IMR-90 (cell line): ENCODE measurements around the gene CUX1. TPM values are rescaled to one million over a fixed set of nuclear protein-coding genes. Genes with fewer than 3 reads are reported as not detected.
"Not testable (repeated sequence)": the region's sequence is repeated elsewhere in the genome, so short reads cannot be mapped to it uniquely, and the experiment has no call there.

ENCODE experiments used
- ATAC-seq: fragments of 200-7000 bp; cut with Tn5 transposase; 2 replicates; pipeline ENCODE4 v1.9.1; 2020; ENCODE audit warnings: low read depth, mild to moderate bottlenecking, moderate library complexity
- BruUV-seq: library from RNA; stranded (reverse); fragments of 400-500 nt; replicated peaks from 2 replicates; lab custom pipeline; 2021; lab: Mats Ljungman, UMichigan
- CTCF ChIA-PET: fragments of 300-600 bp; formaldehyde crosslinking; extraction: SDS; loops from one replicate; lab custom pipeline; 2021; ENCODE audit warnings: antibody characterized with exemption; lab: Yijun Ruan, JAX
- POLR2A ChIA-PET: fragments of 300-600 bp; sonication (Branson Sonifier 250); formaldehyde crosslinking; loops from one replicate; lab custom pipeline; 2022; ENCODE audit warnings: antibody characterized with exemption; ENCODE audit not compliant: unreplicated experiment; lab: Charles Lee
- DNase-seq: peaks from one replicate; pipeline ENCODE4 v3.0.0; 2013
- H2AFZ ChIP-seq: replicated peaks from 2 replicates; pipeline ENCODE3; 2013; ENCODE audit warnings: low read length, mild to moderate bottlenecking; ENCODE audit not compliant: poor library complexity
- H2AK5ac ChIP-seq: 2 replicates; pipeline ENCODE4 v1.6.1; 2013; ENCODE audit warnings: low read depth, low read length, inconsistent platforms
- H2AK9ac ChIP-seq: replicated peaks from 2 replicates; pipeline ENCODE3; 2013; ENCODE audit warnings: mild to moderate bottlenecking, low read depth, low read length, moderate library complexity; ENCODE audit not compliant: poor library complexity
- H2BK120ac ChIP-seq: 2 replicates; pipeline ENCODE4 v1.6.1; 2013; ENCODE audit warnings: low read depth, low read length, inconsistent platforms
- H2BK15ac ChIP-seq: 3 replicates; pipeline ENCODE4 v1.6.1; 2013; ENCODE audit warnings: low read depth, low read length, inconsistent platforms
- H2BK20ac ChIP-seq: 2 replicates; pipeline ENCODE4 v1.6.1; 2013; ENCODE audit warnings: low read depth, mild to moderate bottlenecking, inconsistent platforms, low read length, moderate library complexity
- H2BK5ac ChIP-seq: 2 replicates; pipeline ENCODE4 v1.6.1; 2013; ENCODE audit warnings: mild to moderate bottlenecking, low read depth, low read length, inconsistent platforms; ENCODE audit not compliant: poor library complexity, severe bottlenecking
- H3K14ac ChIP-seq: replicated peaks from 2 replicates; pipeline ENCODE4 v1.6.1; 2013; ENCODE audit warnings: low read depth, low read length, inconsistent platforms
- H3K18ac ChIP-seq: 2 replicates; pipeline ENCODE4 v1.6.1; 2013; ENCODE audit warnings: low read depth, low read length, control low read depth
- H3K23ac ChIP-seq: 2 replicates; pipeline ENCODE4 v1.6.1; 2013; ENCODE audit warnings: low read depth, low read length, inconsistent platforms
- H3K27ac ChIP-seq: 2 replicates; pipeline ENCODE4 v1.5.1; 2013; ENCODE audit warnings: mild to moderate bottlenecking, control low read depth, low read length; ENCODE audit not compliant: insufficient read depth
- H3K27me3 ChIP-seq: 2 replicates; pipeline ENCODE4 v1.6.1; 2013; ENCODE audit warnings: low read length; ENCODE audit not compliant: control insufficient read depth, insufficient read depth
- H3K36me3 ChIP-seq: 2 replicates; pipeline ENCODE4 v1.6.1; 2013; ENCODE audit warnings: low read length, mixed read lengths; ENCODE audit not compliant: control insufficient read depth, insufficient read depth
- H3K4ac ChIP-seq: 2 replicates; pipeline ENCODE4 v1.6.1; 2013; ENCODE audit warnings: low read depth, low read length, inconsistent platforms
- H3K4me1 ChIP-seq: 2 replicates; pipeline ENCODE4 v1.6.1; 2013; ENCODE audit warnings: low read length, mixed read lengths; ENCODE audit not compliant: control insufficient read depth, insufficient read depth
- H3K4me2 ChIP-seq: 2 replicates; pipeline ENCODE4 v1.6.1; 2013; ENCODE audit warnings: low read depth, mild to moderate bottlenecking, control low read depth, low read length, moderate library complexity
- H3K4me3 ChIP-seq: 2 replicates; pipeline ENCODE4 v1.5.1; 2013; ENCODE audit warnings: low read depth, mild to moderate bottlenecking, control low read depth, low read length, moderate library complexity; ENCODE audit not compliant: insufficient read depth
- H3K56ac ChIP-seq: 2 replicates; pipeline ENCODE4 v1.6.1; 2013; ENCODE audit warnings: low read length, inconsistent platforms; ENCODE audit not compliant: insufficient read depth; ENCODE audit errors: extremely low read depth
- H3K79me1 ChIP-seq, 2 experiments: 2 replicates each; pipeline ENCODE4 v1.6.1; 2013; ENCODE audit warnings: low read length in 2 of 2, inconsistent platforms in 1 of 2, low read depth in 1 of 2
- H3K9ac ChIP-seq: 2 replicates; pipeline ENCODE4 v1.6.1; 2013; ENCODE audit warnings: low read depth, low read length, control low read depth
- H3K9me1 ChIP-seq: 2 replicates; pipeline ENCODE4 v1.6.1; 2013; ENCODE audit warnings: low read length, inconsistent platforms; ENCODE audit not compliant: insufficient read depth
- H3K9me3 ChIP-seq: 2 replicates; pipeline ENCODE4 v1.6.1; 2013; ENCODE audit warnings: low read length; ENCODE audit not compliant: control insufficient read depth, insufficient read depth
- H4K20me1 ChIP-seq: 2 replicates; pipeline ENCODE4 v1.6.1; 2013; ENCODE audit warnings: low read length, inconsistent platforms; ENCODE audit not compliant: insufficient read depth
- H4K5ac ChIP-seq: 2 replicates; pipeline ENCODE4 v1.6.1; 2013; ENCODE audit warnings: mild to moderate bottlenecking, low read depth, low read length, control low read depth
- H4K8ac ChIP-seq, 2 experiments: 2 replicates each; pipeline ENCODE4 v1.6.1; 2013; ENCODE audit warnings: low read depth in 2 of 2, low read length in 2 of 2, control low read depth in 1 of 2, inconsistent platforms in 1 of 2
- H4K91ac ChIP-seq: 2 replicates; pipeline ENCODE4 v1.6.1; 2013; ENCODE audit warnings: low read depth, low read length, inconsistent platforms; ENCODE audit not compliant: insufficient read depth
- CEBPB ChIP-seq: IDR thresholded peaks from 2 replicates; pipeline ENCODE4 v1.6.1; 2012; ENCODE audit warnings: low read depth, low read length, improper control_type of control experiment
- FOS ChIP-seq: fragments of 150-350 bp; IDR thresholded peaks from 2 replicates; pipeline ENCODE4 v1.6.1; 2016; ENCODE audit warnings: low read depth, low read length
- MXI1 ChIP-seq: IDR thresholded peaks from 2 replicates; pipeline ENCODE4 v1.6.1; 2012; ENCODE audit warnings: low read depth, mild to moderate bottlenecking, low read length, moderate library complexity, borderline replicate concordance
- RAD21 ChIP-seq: IDR thresholded peaks from 2 replicates; pipeline ENCODE4 v1.6.1; 2012; ENCODE audit warnings: low read length, improper control_type of control experiment
- WGBS, 2 experiments: methylation state at CpG; one replicate each; pipeline versions ENCODE4 v1.1.5 to v1.1.7; 2013; ENCODE audit warnings: missing lambda C conversion rate in 2 of 2; ENCODE audit not compliant: insufficient read length in 1 of 2; ENCODE audit errors: extremely low coverage in 2 of 2; 5-methylcytosine and 5-hydroxymethylcytosine counted together
- dilution Hi-C: fragments of 300-500 bp; cut with HindIII; formaldehyde crosslinking; loops from one replicate; pipeline ENCODE4 v1.14.3; 2018; ENCODE audit warnings: low sequenced_read_pairs; ENCODE audit not compliant: unreplicated experiment
- in situ Hi-C: fragments of 300-500 bp; cut with MboI; formaldehyde crosslinking; loops from 3 replicates; pipeline ENCODE4 v1.14.3; 2019; ENCODE audit warnings: low sequenced_read_pairs, inconsistent platforms, mixed read lengths
- intact Hi-C: fragments of 100-400 bp; cut with micrococcal nuclease; formaldehyde crosslinking; loops from 2 replicates; pipeline ENCODE4 v1.10.0; 2022
- polyA plus RNA-seq, 3 experiments: library from polyadenylated mRNA; depleted of rRNA; stranded (reverse); fragments of >200 nt; gene quantifications; 2 replicates each; pipeline ENCODE4 v1.2.3, GENCODE V29; 2012; ENCODE audit warnings: low replicate concordance in 1 of 3
- total RNA-seq: library from RNA; depleted of rRNA; stranded (reverse); fragments of >200 nt; gene quantifications from 2 replicates; pipeline ENCODE4 v1.2.3, GENCODE V29; 2012

Gene CUX1
- total and polyA plus RNA-seq, 2 of the 4 experiments (the other 2 are of a cell fraction), result 19.7 to 46.4 TPM

GRCh38 chr7:102140952-102141370 is 323.5 kb downstream of the CUX1 start:
- no TSS peak for BruUV-seq
- Histone ChIP-seq H2BK20ac (no peak overlapping the region), H4K91ac (no peak overlapping the region), H2BK120ac (no peak overlapping the region), H3K9me1 (no peaks in the 10 kb centered on the region; the same call in 1 of the 2 replicates), H3K9ac (no peak overlapping the region), H3K18ac (no peak overlapping the region), H3K79me1 (peaks cover 3 to 10% of the 10 kb centered on the region in 2 experiments; a peak in 2 of 4 replicates), H3K56ac (no peak overlapping the region), H3K36me3 (peaks cover 2% of the 10 kb centered on the region; the same call in 1 of the 2 replicates), H3K9me3 (no peaks in the 10 kb centered on the region), H3K27ac (no peak overlapping the region), H2BK5ac (no peak overlapping the region), H3K4me2 (no peak overlapping the region), H2AK5ac (no peak overlapping the region), H3K4me1 (no peaks in the 10 kb centered on the region), H2AFZ (no peak overlapping the region), H4K5ac (no peak overlapping the region), H3K4me3 (no peak overlapping the region), H2AK9ac (no peak overlapping the region), H4K20me1 (no peaks in the 10 kb centered on the region), H2BK15ac (no peak overlapping the region), H3K4ac (no peak overlapping the region), H4K8ac (no peak overlapping the region), H3K23ac (no peak overlapping the region), H3K14ac (no peak overlapping the region), H3K27me3 (no peaks in the 10 kb centered on the region)
- in situ Hi-C loops, result no loop called here
- WGBS, 2 experiments, result 100% methylated on average over 1 of the region's 14 CpGs; no CpG with 5 or more reads in 1 of the 2 experiments
- no peak for ATAC-seq
- no peak for TF ChIP-seq FOS
- TF ChIP-seq MXI1, result no peak
- no peak for TF ChIP-seq CEBPB
- no peak for TF ChIP-seq RAD21
- dilution Hi-C loops, result no loop called here
- no peak for DNase-seq
- ChIA-PET POLR2A (no interaction called here), CTCF (no interaction called here)
- intact Hi-C loops, result no loop called here

DNA sequence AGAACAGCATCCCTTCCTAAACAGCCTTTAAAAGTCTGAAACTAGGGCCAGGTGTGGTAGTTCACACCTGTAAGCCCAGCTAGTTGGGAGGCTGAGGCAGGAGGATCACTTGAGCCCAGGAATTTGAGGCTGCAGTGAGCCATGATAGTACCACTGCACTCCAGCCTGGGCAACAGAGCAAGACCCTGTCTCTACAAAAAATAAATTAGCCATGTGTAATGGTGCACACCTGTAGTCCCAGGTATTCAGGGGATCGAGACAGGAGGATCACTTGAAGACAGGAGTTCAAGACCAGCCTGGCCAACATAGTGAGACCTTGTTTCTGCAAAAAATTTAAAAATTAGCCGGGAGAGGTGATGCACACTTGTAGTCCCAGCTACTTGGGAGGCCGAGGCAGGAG is 325.0 kb downstream of the CUX1 start:
- WGBS, 2 experiments, result 100% methylated on average over 1 of the region's 3 CpGs; no CpG with 5 or more reads in 1 of the 2 experiments
- ATAC-seq, intact Hi-C loops, BruUV-seq, CTCF ChIA-PET, H3K9me1 ChIP-seq, H3K27ac ChIP-seq, H2AFZ ChIP-seq, H3K56ac ChIP-seq, H3K9ac ChIP-seq, H4K91ac ChIP-seq, H3K4me3 ChIP-seq, H2AK9ac ChIP-seq, in situ Hi-C loops, H3K4me2 ChIP-seq, H2AK5ac ChIP-seq, H3K18ac ChIP-seq, dilution Hi-C loops, H3K79me1 ChIP-seq, H3K14ac ChIP-seq, H3K4ac ChIP-seq, H4K20me1 ChIP-seq, H3K27me3 ChIP-seq, H2BK120ac ChIP-seq, H2BK5ac ChIP-seq, H3K4me1 ChIP-seq, DNase-seq, H2BK15ac ChIP-seq, POLR2A ChIA-PET, H2BK20ac ChIP-seq, H3K23ac ChIP-seq, H4K8ac ChIP-seq, H4K5ac ChIP-seq, H3K9me3 ChIP-seq, H3K36me3 ChIP-seq: not testable (repeated sequence)
